Measurements from ENCODE around the gene SPTB. TPM values are rescaled to one million over a fixed set of nuclear protein-coding genes. Genes with fewer than 3 reads are reported as not detected.

The SPTB gene
- total and polyA plus RNA-seq, 9 of the 15 experiments (the other 6 are each of a cell fraction or from before 2014, with no cell fraction given), result 0.21 to 45.9 (median 11.7) TPM

GRCh38 chr14:64928239-64929013 lies 48.7 kb upstream of the SPTB start:
- Histone ChIP-seq H3K4me2 (ENCODE audit: insufficient read depth, low read length) (no peak overlapping the region), H3K4me1 (replicated peaks in 1 of 2; ENCODE audit: control insufficient read depth in 2 of 2, insufficient read depth in 2 of 2, low read length in 2 of 2) (no peaks in the 10 kb centered on the region), H3K36me3 (ENCODE audit: control insufficient read depth, insufficient read depth, low read length) (peaks cover 75% of the 10 kb centered on the region; the same call in 2 of the 3 replicates), H3K79me2 (ENCODE audit: control insufficient read depth, insufficient read depth, low read length) (no peaks in the 10 kb centered on the region), H4K20me1 (replicated peaks; ENCODE audit: control insufficient read depth, insufficient read depth, low read length) (no peaks in the 10 kb centered on the region), H3K9me1 (ENCODE audit: control insufficient read depth, insufficient read depth, low read length) (no peaks in the 10 kb centered on the region), H3K4me3 (no peak overlapping the region), H3K27me3 (ENCODE audit: control insufficient read depth in 2 of 2, insufficient read depth in 2 of 2, low read length in 2 of 2) (no peaks in the 10 kb centered on the region), H3K9me3 (replicated peaks; ENCODE audit: control insufficient read depth, insufficient read depth, low read depth, low read length) (no peaks in the 10 kb centered on the region), H3K27ac (ENCODE audit: extremely low read depth, low read depth, low read length) (no peak overlapping the region), H3K9ac (ENCODE audit: insufficient read depth in 1 of 2, low read depth in 2 of 2, low read length in 2 of 2) (no peak overlapping the region), H2AFZ (ENCODE audit: low read depth, low read length) (no peak overlapping the region)
- intact Hi-C loops (cut with micrococcal nuclease), result no loop called here
- WGBS (ENCODE audit: insufficient coverage, low coverage, missing lambda C conversion rate), result 70% methylated on average over 6 of the region's 7 CpGs
- no TSS peak for BruUV-seq (replicated peaks)
- in situ Hi-C loops (cut with MboI), result no loop called here
- no peak for TF ChIP-seq FOXO4 (CRISPR knock-in tag; IDR thresholded peaks at IDR 0.05)
- TF ChIP-seq SUPT5H (IDR thresholded peaks at IDR 0.05), result no peak
- no peak for TF ChIP-seq MLLT1 (IDR thresholded peaks at IDR 0.05)
- no peak for TF ChIP-seq AFF1 (IDR thresholded peaks at IDR 0.05; ENCODE audit: low read depth in 1 of 2, partially characterized antibody in 2 of 2)
- no peak for TF ChIP-seq RBM34 (IDR thresholded peaks at IDR 0.05; ENCODE audit: borderline replicate concordance, insufficient read depth, low read length)
- no peak for TF ChIP-seq BCL6 (CRISPR knock-in tag; IDR thresholded peaks at IDR 0.05)
- no peak for TF ChIP-seq CHCHD3 (CRISPR knock-in tag; IDR thresholded peaks at IDR 0.05)
- TF ChIP-seq ZNF311 (CRISPR knock-in tag; IDR thresholded peaks at IDR 0.05), result no peak
- no peak for TF ChIP-seq ARID2 (IDR thresholded peaks at IDR 0.05)
- no peak for TF ChIP-seq BCOR (IDR thresholded peaks at IDR 0.05)
- TF ChIP-seq ETV6 (IDR thresholded peaks at IDR 0.05; ENCODE audit: borderline replicate concordance in 1 of 2, low read depth in 2 of 2, low read length in 1 of 2), result no peak
- TF ChIP-seq ETV6 (CRISPR knock-in tag; IDR thresholded peaks at IDR 0.05; ENCODE audit: borderline replicate concordance), result no peak
- no peak for TF ChIP-seq XRCC3 (IDR thresholded peaks at IDR 0.05)
- no peak for TF ChIP-seq MEF2A (IDR thresholded peaks at IDR 0.05; ENCODE audit: control insufficient read depth, low read depth, low read length)
- FAIRE-seq, result no peak
- ATAC-seq, result no peak
- no peak for DNase-seq (ENCODE audit: extremely low read depth in 1 of 4, low spot score in 3 of 4)
- ChIA-PET CTCF (ENCODE audit: low intra/inter-chr PET ratio) (no interaction called here), POLR2A (interaction anchor here (0.6 to 2.5 kb wide), 2 partner anchors 14 to 270 kb away, joined by 3 to 10 read pairs; partner anchors contain the start of gene CHURC1)

Data from K562 (cell line).